MM.1S (cell line): Measurements from ENCODE around the gene KCNQ5.

Experiments used
- EZH2 ChIP-seq: fragments of 300-600 bp; sonication (generic); optimal IDR thresholded peaks from 2 replicates; pipeline ENCODE3; 2017; ENCODE audit warnings: low read depth, mild to moderate bottlenecking, antibody characterized with exemption, low read length, mixed read lengths
- EZH2phosphoT487 ChIP-seq: fragments of 300-600 bp; sonication (generic); IDR thresholded peaks from 2 replicates; pipeline ENCODE4 v1.6.1; 2018; ENCODE audit warnings: antibody characterized with exemption, low read length
- TF ChIP-seq, protein P1 (sequence below): fragments of 300-600 bp; sonication (generic); IDR thresholded peaks from 2 replicates; pipeline ENCODE4 v1.5.1; 2016; ENCODE audit warnings: antibody characterized with exemption, low read length, mixed read lengths

DNA sequence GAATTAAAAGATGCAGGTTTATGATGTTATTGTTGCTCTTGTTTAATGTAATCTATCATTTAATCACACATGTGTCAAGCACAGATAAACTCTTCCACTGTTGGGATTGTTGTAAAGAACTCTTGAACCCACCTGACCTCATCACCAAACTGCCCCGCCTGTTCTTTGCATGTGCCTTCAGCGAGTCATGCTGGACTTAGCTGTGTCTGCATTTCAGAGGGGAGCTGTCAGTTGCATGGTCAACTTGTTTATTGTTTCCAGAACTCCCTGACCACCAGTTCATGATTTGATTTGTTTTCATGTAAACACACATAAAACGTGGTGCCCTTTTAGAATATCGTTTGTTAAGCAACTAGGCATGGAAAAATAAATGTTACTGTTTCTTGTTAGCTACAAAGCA lies 509.8 kb downstream of the KCNQ5 start:
- TF ChIP-seq EZH2phosphoT487 (no peak), EZH2 (no peak)
- TF ChIP-seq, protein P1, sequence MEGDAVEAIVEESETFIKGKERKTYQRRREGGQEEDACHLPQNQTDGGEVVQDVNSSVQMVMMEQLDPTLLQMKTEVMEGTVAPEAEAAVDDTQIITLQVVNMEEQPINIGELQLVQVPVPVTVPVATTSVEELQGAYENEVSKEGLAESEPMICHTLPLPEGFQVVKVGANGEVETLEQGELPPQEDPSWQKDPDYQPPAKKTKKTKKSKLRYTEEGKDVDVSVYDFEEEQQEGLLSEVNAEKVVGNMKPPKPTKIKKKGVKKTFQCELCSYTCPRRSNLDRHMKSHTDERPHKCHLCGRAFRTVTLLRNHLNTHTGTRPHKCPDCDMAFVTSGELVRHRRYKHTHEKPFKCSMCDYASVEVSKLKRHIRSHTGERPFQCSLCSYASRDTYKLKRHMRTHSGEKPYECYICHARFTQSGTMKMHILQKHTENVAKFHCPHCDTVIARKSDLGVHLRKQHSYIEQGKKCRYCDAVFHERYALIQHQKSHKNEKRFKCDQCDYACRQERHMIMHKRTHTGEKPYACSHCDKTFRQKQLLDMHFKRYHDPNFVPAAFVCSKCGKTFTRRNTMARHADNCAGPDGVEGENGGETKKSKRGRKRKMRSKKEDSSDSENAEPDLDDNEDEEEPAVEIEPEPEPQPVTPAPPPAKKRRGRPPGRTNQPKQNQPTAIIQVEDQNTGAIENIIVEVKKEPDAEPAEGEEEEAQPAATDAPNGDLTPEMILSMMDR = no peak
